ENCODE measurements around the gene PTPRN2.

GRCh38 chr7:158296798-158297104, 290.9 kb downstream of the PTPRN2 start:
- TF ChIP-seq EZH2phosphoT487 (IDR thresholded peaks at IDR 0.05; ENCODE audit: borderline replicate concordance, low read depth, low read length) (no peak), CTCF (conservative IDR thresholded peaks at IDR 0.05; ENCODE audit: low read length) (no peak)

Data from OCI-LY7 (cell line).